Stimulated activated CD8-positive, alpha-beta memory T cell treated with anti-CD3 and anti-CD28 coated beads, Interleukin-7, amount 100 ng/mL, for 48 hours (primary cell): ENCODE results near the gene KLHL29.

ENCODE experiments used
- DNase-seq, 2 donors: peaks; one replicate each; pipeline ENCODE4 v3.0.0-alpha.2; 2020; ENCODE audit warnings: low read depth in 1 of 2; ENCODE audit errors: extremely low read depth in 1 of 2

KLHL29 gene

GRCh38 chr2:23420091-23420839, 35.3 kb downstream of the KLHL29 start:
- no peak for DNase-seq

DNA sequence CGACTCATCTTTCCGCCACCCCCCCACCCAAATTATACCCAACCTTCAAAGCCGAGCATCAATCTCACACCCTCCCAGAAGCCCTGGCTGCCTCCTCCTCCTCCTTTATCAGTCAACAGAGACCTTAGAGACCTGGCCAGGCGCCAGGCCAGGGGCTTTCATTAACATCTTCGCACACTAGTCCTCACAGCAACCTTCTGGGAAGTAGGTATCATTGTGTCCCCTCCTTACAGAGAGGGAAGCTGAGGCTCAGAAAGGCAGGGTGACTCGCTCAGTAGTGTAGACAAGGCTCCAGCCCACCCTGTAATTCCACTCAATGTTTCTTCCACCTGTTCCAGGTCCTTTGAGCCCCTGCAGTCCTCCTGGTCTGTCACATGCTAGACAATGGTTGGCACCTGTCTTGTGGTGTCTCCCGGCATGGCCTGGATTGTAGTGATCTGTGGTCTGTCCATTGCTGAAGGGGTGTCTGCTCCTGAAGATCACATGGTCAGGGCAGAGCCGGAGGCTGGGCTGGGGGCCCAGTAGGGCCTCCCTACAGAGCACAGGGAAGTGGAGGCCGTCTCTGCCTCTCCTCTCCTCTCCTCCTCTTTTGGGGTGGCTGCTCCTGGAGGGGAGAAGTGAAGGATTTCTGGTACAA, 36.0 kb downstream of the KLHL29 start:
- no peak for DNase-seq

- DNase-seq = no peak
Observed at GRCh38 chr2:23422089-23423061, 37.4 kb downstream of the KLHL29 start.

- DNase-seq = no peak
Observed at GRCh38 chr2:23423062-23423872, 38.3 kb downstream of the KLHL29 start.

DNA sequence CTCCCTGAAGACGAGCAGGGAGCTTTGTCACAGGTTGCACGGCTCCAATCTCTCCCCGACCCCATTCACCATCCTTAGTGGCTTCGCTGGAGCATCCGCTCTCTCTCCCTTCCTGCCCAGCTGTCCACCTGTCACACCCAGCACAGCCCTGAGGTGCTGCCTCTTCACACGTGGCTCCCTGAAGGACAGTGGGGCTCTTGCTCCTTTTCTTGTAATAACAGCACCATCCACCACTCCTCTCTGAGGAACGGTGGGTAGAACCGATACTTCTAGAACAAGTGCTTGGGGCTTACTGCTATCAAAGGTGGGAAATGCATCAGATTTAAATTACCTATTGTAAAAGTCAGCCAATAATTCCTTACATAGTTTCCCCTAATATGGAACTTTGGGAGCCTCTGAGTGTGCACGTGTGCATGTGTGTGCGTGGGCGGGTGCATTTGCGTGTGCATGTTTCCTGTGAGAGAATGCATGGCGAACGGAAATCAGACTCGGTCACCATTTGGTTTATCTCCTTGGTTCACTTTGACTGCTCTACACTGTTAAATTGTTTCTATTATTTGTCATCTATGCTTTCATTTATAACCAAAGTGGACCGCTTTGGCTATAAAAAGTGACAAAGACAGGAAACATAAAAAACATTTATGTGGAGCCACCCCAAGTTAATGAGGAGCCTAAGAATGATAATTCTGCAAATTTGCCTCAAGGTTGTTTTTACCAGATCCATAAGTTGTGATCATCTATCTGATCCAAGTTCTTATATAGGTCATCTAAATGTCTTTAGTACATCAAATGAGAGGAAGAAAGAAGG, 39.1 kb downstream of the KLHL29 start:
- DNase-seq = no peak

DNA sequence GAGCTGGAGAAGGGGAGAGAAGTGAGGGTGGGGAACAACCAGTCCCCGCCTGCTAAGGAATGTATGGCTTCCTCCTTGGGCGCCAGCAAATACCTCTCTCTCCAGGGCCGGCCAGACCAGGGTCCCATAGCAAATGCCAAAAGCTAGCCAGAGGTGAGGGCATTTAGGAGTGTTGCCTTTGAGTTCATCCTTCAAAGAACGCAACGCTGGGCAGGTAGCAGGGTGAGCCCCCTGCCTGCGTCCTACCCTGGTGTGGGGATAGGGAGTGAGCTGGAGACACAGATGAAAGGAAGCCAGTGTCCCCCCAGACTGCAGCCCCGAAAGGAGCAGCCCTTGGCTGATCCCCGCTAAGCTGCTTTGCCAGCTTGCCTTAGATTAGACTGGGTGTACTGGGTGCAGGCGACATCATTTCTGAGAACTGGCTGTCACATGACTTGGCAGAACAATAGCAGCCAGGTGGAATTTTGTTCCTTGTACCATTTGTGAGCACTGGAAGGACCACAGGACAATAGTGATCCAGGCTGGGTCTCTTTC, 40.4 kb downstream of the KLHL29 start:
- DNase-seq = no peak

GRCh38 chr2:23425885-23426262, 40.9 kb downstream of the KLHL29 start:
- no peak for DNase-seq

- no peak for DNase-seq
Observed at GRCh38 chr2:23426263-23426905, 41.4 kb downstream of the KLHL29 start.

DNA sequence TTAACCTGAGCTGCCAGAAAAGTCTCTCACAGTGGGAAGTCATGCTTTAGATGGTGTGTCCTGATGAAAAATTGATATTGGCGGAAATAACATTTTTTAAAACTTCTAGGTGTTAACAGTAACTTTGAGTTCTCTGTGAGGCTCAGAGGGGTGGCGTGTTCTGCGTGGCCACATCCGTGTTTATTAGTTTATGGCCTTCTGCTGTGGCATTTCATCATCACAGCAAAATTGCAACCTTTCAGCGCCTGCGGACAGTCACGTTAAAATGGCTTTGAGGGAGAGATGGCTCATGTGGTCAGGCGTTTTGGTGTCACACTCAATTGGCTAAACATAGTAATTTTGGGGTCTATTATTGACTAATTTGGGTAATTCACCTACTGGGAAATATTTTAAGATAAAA, 42.4 kb downstream of the KLHL29 start:
- no peak for DNase-seq

- DNase-seq = no peak
Observed at GRCh38 chr2:23427976-23428375, 43.0 kb downstream of the KLHL29 start.

DNA sequence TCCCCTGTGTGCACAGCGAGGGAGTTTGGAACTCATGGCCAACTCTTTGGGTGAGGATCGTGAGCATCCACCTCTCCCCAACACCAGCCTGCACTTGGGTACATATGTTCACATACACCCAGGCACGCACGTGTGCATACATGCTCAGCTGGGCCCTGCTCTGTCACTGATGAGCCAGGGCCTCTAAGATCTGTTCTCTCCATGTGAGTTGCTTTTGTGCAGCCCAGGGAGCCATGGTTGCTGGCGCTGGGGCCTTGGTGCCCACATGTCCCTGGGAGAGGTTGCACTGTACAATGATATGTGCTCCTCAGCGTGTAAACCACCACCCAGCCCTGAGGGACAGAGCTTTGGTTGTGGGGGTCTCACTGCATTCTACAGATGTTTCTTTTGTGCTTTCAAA, 44.1 kb downstream of the KLHL29 start:
- DNase-seq = no peak

GRCh38 chr2:23430263-23430662, 45.3 kb downstream of the KLHL29 start:
- DNase-seq = no peak

DNA sequence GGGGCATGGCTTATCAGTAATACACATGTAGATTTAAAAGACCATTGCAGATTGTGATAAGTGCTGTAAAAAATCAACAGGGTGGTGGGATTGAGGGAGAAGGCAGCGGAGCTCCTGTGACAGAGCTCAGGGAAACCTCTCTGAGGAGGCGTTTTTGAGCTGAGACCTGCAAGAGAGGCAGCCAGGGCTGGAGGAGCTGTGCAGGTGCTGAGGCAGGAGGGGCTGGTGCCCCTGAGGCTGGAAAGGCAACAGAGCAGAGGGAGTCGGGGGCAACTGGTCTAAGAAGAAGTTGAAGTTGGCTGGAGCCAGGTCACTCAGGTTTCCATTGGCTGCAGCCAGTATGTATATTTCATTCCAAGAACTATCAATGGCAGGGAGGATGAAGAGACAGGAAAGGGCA, 47.6 kb downstream of the KLHL29 start:
- no peak for DNase-seq

GRCh38 chr2:23433282-23433681, 48.3 kb downstream of the KLHL29 start:
- DNase-seq = no peak

GRCh38 chr2:23434721-23435121, 49.7 kb downstream of the KLHL29 start:
- no peak for DNase-seq

DNA sequence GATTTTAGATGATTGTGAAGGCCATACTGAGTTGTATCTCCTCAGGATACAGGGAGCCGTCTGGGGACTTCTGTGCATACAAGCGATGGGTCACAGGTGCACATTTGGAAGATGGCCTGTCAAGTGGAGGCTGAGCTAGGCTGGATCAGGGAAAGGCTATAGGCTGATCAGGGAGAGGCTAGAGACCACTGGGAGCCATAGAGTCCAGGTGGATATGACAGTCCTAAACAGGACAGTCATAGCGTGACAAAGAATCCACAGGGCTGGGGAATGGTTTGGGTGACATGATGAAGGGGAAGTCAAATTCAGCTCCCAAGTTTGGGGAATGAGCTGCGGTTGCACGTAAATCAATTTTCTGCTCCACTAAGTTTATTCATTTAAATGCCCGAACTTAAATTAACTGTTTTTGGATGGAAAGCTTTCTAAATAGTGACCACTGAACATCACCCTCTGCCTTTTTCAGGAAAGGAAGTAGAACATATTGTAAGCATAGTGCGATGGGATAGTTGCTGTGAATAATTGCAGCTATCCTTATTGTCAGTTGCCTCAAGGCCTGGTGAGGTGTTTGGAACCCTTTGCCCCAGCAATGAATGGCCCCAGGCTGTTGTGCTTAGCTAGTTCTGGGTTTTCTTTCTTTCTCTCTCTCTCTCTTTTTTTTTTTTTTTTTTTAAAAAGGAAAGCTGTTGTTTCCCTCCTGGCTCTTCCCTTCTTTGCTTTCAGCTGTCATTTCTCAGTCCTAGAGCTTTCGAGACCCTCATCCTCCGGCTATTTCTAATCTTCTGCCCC, 50.5 kb downstream of the KLHL29 start:
- DNase-seq = no peak

GRCh38 chr2:23436346-23437098, 51.5 kb downstream of the KLHL29 start:
- peak; percentile 5 to 42 for DNase-seq

DNA sequence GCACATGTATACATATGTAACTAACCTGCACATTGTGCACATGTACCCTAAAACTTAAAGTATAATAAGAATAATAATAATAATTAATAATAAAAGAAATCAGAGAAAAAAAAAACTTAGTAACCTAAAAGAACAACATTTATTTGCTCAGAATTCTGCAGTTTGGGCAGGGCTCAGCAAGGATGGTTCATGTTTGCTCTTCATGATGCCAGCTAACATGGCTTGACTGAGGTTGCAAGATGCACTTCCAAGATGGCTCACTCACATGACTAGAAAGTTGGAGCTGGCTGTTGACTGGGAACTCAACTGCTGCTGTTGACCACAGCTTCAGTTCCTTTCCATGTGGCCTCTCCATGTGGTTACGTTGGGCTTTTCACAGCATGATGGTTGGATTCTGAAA, 56.4 kb downstream of the KLHL29 start:
- no peak for DNase-seq
